ENCODE measurements around the gene DEFB128.
"Not testable (repeated sequence)": the region's sequence is repeated elsewhere in the genome, so short reads cannot be mapped to it uniquely, and the experiment has no call there.

DEFB128 gene

DNA sequence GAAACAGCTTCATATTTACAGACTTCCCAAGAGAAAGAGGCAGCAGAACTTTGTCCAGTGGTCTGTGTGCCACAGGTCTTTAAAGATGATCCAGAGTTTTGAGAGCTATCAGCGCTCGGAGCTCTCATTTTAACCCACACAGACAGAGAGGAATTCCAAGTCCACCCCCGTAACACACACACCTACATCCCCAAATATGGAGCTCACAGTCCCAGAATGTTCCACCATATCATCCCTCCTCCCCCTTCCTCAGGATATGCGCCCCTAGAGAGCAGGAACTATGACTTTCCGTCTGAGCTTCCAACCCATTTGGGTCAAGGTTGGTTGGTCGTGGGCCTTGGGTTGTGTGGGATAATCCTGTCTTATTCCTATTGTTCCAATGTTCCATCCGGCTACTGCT lies at the start of gene DEFB128:
DEFB128 (minus strand) TSS at position 101 of the 400 bp plus-strand sequence; CDS start at position 13, 88 bp downstream.
- DNase-seq: no peak

DNA sequence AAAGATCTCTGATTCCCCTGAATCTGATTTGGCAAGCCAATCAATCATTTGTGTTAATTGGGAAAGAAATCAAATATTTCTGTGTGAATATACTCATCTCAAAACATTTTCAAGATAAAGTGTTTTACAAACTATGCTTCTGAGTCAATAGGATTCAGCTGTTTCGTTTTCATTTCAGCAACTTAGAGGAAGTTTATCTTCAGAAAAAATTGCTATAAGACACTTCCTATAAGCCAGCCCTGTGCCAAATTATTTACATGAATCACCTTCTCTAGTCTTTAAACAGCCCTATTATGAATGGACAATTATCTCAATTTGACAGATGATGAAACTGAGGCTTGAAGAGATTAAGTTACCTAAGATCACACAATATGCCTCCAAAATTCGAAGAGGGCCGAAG lies 48.4 kb upstream of the DEFB128 start:
- no peak for DNase-seq

DNA sequence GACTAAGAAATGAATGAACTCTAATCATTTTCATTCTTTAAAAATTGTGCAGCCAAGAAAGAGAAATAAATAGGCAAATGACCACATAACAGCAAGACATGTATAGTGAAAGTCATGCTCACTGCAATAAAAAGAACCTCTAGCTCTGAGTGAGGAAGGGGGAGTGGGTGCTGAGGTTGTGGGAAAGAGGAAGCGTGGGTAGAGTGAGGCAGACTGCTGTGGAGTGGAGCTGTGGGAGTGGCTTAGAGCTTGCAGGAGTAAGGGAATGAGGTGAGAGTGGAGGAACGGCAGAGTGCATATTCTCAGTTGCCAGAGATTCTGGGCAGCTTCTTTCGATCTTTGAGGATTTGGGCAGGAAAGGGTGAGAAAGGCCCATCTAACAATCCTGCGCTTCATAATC lies 48.0 kb upstream of the DEFB128 start:
- DNase-seq: no peak

DNA sequence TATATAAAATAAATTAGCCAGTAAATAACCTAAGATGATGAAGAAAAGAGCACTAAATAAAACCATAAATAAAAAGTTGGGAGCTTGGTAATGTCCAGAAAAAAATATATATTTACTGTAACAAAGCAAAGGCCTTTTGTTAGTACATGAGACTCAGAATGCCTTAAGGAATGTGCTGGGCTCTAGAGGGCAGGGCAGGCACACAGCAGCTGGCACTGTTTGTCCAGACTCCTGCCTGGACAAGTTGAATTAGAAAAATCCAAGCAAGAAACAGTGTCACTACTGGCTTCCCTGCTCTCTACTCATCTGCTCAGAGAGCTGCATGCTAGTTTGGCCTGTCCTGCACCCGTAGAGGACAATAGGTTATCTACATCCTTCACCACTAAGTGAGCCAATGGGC lies 46.4 kb upstream of the DEFB128 start:
- no peak for DNase-seq

DNA sequence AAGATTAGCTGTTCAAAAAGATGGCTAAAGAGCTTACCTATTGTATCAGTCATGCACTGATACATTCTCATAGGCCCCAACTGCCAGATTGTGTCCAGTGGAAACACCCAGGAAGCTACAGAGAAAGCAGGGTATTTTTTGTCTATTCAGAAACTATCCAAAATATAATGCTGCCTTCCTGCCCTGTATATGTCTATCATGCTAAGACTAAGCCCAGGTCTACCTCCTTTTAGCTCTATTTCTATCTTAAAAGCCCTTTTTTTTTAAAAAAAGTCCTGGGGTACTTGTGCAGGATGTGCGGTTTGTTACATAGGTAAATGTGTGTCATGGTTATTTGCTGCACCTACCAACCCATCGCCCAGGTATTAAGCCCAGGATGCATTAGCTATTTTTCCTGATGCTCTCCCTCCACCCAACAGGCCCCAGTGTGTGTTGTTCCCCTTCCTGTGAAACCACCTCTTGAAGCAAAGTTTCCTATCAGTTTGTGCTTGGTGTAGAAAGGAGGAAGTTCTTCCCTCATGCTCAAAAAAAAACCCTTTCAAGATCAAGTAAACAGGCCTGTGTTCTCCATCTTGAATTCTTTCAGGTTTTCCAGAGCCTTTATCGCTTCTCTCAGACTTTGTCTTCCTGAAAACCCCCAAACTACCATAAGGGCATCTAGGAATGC lies 38.1 kb upstream of the DEFB128 start:
- no peak for DNase-seq

DNA sequence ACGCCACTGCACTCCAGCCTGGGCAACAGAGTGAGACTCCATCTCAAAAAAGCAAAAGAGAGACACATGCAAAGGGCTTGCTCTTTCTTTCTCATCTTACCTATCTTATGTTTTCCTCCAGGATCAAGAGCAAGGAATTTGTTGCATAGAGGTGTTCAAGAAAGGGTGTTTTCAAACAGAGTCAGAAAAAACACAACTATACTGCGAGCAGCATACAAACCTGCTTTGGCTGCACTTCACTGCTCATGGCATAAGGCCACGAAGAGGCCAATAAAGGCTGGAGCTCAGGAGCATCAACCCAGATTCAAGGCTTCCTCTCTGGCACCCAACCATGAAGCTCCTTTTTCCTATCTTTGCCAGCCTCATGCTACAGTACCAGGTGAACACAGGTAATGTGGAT lies 37.4 kb upstream of the DEFB128 start, which contains the start of gene DEFB129:
DEFB129 (plus strand) TSS at position 301 of the 400 bp plus-strand sequence; CDS start at position 332, 31 bp downstream.
- no peak for DNase-seq

DNA sequence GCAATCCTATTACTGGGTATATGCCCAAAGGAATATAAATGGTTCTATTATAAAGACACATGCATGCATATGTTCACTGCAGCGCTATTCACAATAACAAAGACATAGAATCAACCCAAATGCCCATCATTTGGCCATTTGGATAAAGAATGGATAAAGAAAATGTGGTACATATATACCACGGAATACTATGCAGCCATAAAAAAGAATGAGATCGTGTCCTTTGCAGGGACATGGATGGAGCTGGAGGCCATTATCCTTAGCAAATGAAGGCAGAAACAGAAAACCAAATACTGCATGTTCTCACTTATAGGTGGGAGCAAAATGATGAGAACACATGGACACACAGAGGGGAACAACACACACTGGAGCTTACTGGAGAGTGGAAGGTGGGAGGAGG lies 36.4 kb upstream of the DEFB128 start:
- not testable (repeated sequence) for DNase-seq

DNA sequence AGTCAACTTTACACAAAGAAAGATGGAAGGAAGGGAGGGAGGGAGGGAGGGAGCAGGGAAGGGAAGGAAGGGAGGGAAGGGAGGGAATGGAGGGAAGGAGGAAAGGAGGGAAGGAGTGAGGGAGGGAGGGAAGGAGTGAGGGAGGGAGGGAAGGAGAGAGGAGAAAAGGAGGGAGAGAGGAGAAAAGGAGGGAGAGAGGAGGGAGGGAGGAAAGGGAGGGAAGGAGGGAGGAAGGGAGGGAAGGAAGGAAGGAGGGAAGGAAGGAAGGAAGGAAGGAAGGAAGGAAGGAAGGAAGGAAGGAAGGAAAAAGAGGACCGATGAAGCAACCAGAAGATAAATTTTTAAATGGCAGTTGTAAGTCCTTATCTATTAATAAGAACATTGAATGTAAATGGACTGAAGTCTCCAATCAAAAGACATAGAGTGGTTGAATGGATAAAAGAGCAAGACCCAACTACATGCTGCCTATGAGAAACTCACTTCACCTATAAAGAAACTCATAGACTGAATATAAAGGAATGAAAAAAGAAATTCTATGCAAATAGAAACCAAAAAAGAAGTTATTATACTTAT lies 31.8 kb upstream of the DEFB128 start:
- no peak for DNase-seq

DNA sequence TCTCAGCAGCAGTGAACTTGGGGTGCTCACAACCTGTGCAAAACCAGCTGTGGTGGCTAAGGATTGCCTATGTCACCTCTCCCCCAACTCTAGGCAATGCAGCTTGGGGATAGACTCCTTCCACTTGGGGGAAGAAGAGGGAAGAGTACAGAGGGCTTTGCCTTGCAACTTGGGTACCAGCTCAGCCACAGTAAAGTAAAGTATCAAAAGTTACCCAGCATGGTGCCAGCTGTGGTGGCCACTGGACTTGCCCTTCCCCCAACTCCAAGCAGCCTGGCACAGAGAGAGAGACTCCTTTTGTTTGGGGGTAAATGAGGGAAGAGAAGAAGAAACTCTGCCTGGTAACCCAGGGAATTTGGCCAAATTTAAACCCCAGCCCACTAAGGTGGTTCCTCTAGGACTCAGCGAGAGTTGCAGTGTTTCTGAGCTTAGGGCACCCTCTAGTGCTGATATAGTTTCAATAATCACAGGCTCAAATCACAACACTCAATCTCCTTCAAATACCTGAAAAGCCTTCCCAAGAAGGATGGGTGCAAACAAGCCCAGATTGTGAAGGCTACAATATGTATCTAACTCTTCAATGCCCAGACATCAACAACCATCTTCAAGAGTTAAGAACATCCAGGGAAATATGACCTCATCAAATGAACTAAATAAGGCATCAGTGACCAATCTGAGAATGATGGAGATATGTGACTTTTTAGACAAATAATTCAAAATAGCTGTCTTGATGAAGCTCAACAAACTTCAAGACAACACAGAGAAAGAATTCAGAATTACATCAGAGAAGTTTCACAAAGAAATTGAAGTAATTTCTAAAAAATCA lies 30.0 kb upstream of the DEFB128 start:
- DNase-seq: no peak

DNA sequence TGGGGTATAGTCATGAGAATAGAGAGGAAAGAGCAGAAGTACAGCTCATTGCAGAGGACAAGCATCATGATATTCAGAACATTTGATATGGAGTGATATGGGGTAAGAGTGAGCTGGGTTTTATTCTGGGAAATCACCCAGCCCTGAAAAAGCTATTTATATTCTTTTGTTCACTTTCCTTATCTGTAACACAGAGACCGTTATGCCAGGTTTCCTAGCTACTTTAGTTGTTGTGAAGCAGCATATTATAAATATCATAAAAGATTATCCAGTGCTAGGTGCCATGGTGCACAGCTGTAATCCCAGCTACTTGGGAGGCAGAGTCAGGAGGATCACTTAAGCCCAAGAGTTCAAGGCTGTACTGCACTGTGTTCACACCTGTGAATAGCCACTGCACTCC lies 27.8 kb upstream of the DEFB128 start:
- no peak for DNase-seq

DNA sequence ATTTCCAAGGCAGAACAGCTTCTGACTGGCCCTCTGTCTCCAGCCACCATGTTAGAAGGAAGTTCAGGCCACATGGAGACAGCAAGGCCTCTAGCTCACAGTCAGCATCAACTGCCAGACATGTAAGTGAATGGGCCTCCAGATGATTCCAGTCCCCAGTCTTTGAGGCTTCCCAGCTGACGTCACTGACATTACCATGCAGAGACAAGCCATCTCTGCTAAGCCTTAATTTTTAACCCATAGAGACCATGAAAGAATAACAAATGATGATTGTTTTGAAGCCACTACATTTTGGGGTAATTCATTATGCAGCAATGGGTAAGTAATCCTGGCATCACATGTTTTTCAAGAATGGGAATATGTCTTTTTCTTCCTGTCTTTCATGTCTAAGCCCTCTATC lies 26.3 kb upstream of the DEFB128 start:
- no peak for DNase-seq

DNA sequence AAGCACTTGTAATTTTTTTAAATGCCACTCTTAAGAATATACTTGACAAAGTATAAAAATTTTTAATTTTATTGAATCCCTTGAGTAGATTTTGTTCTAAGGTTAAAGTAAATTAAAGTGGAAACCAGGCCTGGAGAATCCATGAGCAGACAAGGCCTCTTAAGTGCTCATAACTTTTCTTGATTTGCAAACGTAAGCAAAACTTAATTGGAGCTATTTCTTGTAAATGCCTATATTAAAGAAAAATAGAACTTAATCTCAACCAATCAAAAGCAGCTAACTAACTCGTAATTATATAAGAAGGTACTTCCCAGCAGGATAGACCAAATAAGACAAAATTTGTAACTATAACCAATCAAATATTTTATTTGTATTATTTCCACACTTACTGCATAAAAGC lies 24.9 kb upstream of the DEFB128 start:
- DNase-seq: no peak

DNA sequence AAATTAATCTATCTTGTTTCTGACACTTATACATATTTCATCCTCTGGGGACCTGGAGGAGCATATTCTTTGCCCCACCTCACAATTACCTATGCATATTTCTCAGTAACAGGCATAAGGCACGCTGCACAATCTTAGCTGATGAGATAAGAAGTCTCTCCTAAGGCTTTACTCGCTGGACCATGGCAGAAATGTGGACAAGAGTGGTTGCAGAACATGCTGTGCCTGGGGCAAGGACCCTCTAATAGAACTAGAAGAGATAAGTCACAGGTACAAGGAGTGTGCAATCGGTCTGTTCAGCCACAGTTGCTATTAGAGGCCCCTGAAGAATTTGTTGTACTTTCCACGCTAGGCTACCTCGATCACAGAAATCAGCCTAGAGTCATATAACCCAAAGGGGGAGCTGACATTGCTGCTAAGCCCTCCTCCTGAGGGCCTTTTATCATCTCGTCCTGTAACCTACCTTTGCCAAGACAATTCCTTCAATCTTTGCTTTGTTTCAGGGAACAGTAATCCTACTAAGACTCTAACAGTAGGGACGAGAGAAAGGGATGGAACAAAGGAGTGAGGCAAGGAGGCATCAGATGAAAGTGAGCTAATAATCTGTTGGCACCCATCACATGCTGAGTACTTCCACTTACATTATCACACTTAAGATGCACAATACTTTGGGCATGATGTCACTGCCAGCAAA lies 21.4 kb upstream of the DEFB128 start:
- DNase-seq: no peak

DNA sequence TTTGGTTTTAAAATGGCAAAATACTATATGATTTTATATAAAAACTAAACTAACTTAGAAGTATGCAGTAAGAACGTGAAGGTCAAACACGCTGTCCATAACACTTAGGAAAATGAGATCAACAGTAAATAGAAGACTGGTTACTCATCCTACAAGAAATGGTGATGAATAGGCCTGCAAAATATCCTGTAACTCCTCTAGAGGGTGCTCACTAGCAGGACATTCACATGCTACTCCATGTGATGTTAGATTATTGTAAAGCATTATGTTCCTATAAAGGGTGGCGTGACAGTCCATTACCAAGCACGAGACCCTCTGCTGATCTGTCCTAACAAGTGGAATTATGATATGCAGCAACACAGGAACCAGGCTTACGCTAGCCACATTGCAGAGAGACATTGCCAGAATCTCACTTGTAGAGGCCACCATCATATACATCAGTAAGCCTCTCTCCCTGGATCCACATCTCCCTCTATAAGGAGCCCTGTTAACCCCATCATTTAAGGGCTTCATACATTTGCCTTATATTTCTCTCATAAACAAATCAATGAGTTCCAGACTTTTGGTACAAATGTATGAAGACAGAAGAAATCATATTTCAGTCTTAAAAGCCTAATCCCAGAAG lies 19.5 kb upstream of the DEFB128 start:
- peak; percentile 51 for DNase-seq

DNA sequence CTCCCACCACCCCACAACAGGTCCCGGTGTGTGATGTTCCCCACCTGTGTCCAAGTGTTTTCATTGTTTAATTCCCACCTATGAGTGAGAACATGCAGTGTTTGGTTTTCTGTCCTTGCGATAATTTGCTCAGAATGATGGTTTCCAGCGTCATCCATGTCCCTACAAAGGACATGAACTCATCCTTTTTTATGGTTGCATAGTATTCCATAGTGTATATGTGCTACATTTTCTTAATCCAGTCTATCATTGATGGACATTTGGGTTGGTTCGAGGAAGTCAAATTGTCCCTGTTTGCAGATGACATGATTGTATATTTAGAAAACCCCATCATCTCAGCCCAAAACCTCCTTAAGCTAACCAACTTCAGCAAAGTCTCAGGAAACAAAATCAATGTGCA lies 14.1 kb upstream of the DEFB128 start:
- DNase-seq: not testable (repeated sequence)

DNA sequence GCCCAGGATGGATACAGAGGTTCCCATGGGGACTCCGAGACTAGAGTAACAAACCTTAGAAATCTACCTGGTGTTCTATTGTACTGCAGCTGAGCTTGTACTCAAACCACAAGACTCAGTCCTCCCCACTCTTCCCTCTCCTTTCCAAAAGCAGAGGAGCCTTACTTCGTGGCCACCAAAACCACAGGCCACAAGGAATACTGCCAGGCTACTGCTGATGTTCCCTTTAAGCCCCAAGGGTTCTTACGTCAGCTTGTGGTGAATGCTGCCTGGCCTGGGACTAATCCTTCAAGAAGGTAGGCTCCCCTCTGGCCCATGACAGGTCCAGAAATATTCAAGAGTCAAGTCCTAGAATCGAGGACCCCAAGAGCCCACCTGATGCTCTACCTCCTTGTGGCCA lies 10.5 kb upstream of the DEFB128 start:
- DNase-seq: no peak

DNA sequence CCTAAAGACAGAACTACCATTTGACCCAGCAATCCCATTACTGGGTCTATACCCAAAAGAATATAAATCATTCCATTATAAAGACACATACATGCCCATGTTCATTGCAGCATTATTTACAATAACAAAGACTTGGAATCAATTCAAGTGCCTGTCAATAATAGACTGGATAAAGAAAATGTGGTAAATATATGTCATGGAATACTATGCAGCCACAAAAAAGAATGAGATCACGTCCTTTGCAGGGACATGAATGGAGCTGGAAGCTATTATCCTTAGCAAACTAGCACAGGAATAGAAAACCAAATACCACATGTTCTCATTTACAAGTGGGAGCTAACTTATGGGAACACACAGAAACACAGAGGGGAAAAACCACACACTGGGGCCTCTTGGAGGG lies 8.7 kb upstream of the DEFB128 start:
- no peak for DNase-seq

DNA sequence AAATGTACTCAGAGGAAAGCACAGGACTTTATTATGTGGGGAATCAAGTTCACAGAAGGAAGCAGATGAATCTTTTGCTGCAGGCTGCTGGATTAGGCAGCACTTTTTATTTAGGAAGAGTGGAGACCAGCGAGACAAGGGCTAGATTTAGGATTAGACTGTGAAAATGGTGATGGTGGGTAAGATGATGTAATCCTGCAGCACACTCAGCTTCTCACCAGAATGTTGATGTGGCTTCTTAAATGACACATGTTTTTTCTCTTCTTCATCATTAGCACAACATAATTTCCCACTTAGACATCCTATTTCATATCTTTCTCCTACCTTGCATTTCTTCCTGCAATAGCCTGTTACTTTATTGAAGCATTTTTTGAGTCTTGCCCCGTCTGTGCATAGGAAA lies 1.8 kb downstream of the DEFB128 start:
- no peak for DNase-seq

DNA sequence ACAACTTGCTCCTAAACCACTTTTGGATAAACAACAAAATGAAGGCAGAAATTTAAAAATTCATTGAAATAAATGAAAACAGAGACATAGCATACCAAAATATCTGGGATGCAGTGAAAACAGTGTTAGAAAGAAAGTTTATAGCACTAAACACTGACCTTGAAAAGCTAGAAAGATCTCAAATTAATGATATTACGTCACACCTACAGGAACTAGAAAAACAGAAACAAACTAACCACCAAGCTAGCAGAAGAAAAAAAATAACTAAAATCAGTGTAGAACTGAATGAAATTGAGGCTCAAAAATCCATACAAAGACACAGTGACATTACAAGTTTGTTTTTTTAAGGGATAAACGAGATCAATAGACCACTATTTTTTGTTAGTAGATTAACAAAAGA lies 5.2 kb downstream of the DEFB128 start:
- no peak for DNase-seq

DNA sequence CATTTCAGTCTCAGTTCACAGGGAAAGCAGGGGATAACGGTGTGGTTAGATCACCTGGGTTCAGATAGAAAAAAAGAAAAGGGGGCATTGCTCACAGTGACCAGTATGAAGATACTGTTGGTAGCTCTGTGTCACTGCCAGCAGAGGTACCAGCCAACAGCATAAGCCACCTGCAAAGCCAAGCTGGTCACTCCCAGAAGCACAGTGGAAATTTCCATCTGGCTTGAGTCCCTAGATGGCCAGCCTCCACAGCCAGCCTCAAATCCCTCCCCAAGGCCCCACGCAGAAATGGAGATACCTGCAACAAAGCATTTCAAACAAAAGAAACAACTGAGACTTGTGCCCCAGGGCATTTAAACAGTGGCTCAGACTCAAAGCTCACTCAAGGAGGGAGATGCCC lies 20.6 kb downstream of the DEFB128 start:
- DNase-seq: no peak

DNA sequence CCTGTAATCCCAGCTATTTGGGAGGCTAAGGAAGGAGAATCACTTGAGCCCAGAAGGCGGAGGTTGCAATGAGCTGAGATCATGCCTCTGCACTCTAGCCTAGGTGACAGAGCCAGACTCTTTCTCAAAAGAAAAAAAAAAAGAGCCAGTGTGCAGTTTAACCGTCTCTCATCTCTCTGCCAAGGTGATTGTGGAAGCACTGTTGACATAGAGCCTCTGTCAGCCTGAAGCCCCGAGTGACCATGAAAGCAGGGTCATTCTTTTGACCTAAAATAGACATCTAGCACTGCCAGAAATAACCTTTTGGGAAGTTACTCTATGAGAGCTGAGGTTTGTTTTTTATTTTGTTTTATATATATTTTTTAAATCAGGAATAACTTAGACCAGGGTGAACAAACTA lies 24.9 kb downstream of the DEFB128 start:
- no peak for DNase-seq

DNA sequence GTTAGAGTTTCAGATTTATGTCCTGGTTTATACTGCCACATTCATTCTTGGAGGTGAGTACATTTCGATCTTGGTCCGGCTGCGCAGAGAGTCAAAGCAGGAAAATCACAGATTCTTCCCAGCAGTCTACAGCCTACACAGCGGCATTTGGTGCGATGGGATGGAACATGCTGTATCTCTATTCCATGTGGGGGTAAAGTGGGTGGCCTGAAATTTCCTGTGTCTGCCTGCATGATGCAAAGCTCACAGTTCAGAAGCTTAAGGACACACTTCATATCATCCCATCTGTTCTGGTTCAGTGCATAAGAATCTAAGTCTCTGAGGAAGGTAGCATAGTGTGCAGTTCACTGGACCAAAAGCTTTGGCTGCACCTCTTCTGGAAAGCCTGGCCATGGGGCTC lies 32.4 kb downstream of the DEFB128 start, which contains the start of gene DEFB127:
DEFB127 (plus strand) TSS at position 301 of the 400 bp plus-strand sequence; CDS start at position 392, 91 bp downstream.
- no peak for DNase-seq

DNA sequence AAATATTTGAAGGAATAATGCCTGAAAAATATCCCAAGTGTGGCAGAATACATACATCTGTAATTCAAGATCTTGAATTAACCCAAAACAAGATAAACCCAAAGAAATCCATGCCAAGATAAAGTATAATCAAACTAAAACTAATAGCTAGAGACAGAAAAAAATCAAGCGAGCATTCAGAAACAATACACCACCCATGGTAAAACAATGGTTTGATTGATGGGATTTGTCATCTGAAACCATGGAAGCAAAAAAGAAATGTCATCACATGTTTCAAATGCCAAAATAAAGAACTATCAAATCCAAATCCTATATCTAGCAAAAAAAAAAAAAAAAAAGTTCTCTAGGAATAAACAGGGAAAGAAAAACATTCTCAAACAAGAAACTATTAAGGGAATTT lies 37.4 kb downstream of the DEFB128 start:
- DNase-seq: no peak
